ENCODE measurements around the gene PPP1R12B.
"Not testable (repeated sequence)": the region's sequence is repeated elsewhere in the genome, so short reads cannot be mapped to it uniquely, and the experiment has no call there.

Gene PPP1R12B

DNA sequence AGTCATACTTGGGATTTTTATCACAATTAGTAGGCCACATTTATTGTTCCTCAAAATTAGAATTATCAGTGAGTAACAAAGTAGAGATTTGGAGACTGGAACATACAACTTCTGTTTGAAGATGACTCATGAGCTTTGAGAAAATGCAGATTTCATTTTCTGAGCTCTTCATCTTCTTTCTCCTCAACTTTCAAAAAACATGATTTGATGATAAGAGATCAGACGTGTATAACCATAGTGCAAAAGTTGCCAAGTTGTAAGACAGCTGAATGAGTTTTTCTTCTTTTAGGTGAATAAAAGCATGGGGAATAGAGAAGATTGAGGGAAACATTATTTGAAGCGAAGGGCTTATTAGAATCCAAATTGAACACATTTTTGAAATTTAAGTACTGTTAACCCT lies 58.4 kb downstream of the PPP1R12B start:
- DNase-seq: not testable (repeated sequence)

- DNase-seq: not testable (repeated sequence)
Measured at GRCh38 chr1:202407378-202407777, 58.9 kb downstream of the PPP1R12B start.

DNA sequence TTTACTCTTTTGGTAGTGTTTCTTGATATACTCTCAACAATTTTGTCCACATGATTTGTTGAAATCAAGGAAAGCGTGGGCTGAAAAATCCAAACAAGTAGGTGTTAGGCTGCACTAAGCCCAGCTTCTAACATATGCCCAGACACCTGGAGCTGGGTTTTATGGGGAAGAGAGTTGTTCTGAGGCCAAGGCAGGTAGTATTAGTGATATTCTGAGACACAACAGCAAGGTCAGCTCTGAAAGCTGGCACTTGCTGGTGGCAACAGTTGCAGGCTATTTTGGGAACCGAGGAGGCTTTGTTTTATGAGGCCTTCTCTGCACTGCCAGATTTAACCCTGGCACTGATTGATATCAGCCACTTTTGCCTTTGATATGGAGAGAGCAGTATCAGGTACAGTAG lies 61.8 kb downstream of the PPP1R12B start:
- not testable (repeated sequence) for DNase-seq

DNA sequence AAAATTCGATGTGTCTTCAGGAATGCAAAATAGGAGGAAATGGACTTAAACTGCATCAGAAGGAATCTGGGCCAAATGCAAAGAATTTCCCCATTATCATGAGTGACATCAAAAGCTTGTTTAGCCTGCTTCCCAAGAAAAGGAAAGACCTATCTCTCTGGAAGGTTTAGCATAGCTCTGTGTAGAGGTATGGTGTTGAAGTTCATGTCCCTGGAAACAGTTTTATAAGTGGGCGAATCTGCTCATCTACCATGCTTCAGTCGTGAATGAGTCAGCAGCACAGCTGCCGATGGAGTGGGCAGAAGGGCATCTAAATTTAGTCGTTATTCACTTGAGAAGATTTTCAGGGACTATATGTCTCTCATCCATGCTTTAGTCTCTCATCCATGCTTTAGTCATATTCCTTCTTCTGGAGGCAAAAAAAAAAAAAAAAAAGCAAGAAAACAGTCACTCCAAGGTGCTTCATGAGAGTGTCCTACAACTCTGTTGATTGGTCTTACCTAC lies 62.4 kb downstream of the PPP1R12B start:
- DNase-seq: not testable (repeated sequence)

GRCh38 chr1:202411422-202411821 lies 62.9 kb downstream of the PPP1R12B start:
- DNase-seq: no peak

DNA sequence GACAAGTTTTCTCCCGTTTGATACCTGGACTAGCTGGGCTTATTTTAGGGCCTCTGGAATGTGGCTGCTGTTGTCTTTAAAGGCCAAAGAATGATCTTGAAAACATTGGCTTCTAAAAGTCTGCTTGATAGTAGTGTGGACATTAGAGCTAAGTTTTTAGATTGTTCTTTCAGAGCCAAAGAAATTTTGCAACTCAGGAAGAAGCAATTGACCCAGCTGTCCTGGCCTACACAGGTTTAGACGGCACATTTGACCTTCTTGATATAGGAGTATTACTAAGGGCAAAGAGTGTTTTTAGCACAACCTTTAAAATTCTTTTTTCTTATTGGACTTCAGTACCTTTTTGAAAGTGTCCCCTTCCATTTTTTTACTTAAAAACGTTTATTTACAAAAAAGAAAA lies 63.9 kb downstream of the PPP1R12B start:
- not testable (repeated sequence) for DNase-seq

GRCh38 chr1:202416641-202417040 lies 68.1 kb downstream of the PPP1R12B start:
- no peak for DNase-seq

GRCh38 chr1:202417141-202417540 lies 68.6 kb downstream of the PPP1R12B start:
- DNase-seq: not testable (repeated sequence)

- DNase-seq: not testable (repeated sequence)
Measured at GRCh38 chr1:202417762-202418201, 69.3 kb downstream of the PPP1R12B start.

DNA sequence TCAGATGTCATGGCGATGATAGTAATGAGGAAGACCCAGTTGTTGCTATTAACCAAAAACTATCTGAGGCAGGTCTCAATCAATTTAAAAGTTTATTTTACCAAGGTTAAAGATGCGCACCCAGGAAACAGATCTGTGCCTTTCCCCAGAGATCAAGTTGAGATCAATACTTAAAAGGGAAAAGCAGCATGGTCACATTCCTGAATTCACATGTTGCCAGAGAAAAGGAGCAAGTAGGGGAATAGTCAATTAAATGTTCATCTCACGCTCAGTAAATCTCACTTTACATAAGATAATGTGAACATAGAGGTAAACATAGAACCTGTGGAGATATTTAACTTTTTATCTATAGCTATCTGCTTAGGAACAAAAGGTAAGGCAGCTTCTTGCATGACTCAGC lies 71.2 kb downstream of the PPP1R12B start:
- DNase-seq: not testable (repeated sequence)

- not testable (repeated sequence) for DNase-seq
Measured at GRCh38 chr1:202420422-202421094, 72.1 kb downstream of the PPP1R12B start.

- DNase-seq: not testable (repeated sequence)
Measured at GRCh38 chr1:202422709-202423108, 74.2 kb downstream of the PPP1R12B start.

GRCh38 chr1:202424260-202424659 lies 75.8 kb downstream of the PPP1R12B start:
- DNase-seq: not testable (repeated sequence)

- not testable (repeated sequence) for DNase-seq
Measured at GRCh38 chr1:202430111-202430510, 81.6 kb downstream of the PPP1R12B start.

- DNase-seq: not testable (repeated sequence)
Measured at GRCh38 chr1:202432338-202432737, 83.8 kb downstream of the PPP1R12B start.

DNA sequence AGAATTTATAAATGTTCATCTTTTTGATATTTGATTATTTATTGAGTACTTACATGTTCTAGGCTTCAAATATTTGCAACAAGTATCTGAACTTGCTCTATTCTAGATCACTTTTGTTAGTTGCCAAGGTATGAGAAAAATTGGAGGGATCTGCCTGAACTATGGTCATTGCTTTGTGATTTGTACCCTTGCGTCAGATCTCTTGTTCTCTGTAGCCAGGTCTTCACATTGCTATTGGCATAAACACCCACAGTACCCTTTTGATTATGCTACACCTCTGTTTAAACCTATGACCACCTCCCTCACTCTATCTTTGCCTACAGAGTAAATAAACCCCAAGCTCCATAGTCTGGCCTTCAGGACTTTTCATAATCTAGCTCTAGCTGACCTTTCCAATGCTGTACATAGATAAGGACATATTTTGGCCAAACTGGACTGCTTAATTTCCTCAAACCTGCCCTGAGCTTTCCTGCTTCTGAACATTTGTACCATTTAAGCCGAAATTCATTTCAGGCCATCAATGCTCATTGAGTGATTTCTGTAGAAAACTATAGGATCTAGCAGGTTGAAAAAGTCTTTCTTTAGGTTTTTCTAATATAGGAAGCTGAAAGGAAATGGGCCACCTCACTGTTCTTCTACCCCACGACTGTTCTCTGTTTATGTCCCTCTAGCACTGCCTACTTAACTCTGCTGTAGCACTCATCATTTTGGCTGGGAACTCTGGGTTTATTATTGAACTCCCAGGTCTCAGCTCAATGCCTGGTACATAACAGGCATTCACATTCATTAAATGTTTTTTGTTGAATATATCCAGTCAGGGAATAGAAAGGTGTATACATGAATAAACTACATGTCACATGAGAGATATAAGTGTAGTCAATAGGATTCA lies 84.9 kb downstream of the PPP1R12B start:
- DNase-seq: no peak

DNA sequence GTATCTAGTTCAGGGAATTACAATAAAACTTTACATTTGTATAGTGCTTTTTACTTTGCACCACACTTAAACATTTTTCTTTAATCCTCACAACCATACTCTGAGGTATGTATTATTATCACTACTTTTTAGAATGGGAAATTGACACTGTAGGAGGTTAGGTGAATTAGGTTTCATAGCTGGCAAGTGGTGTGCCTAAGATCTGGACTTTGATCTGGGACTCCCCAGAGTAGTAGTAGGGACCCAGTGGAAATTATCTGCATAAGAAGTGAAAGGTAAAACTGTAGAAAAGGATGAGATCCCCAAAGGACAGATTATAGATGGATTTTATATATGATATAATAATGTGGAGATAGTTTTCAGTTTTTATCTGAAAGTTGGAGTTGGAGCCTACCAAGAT lies 85.6 kb downstream of the PPP1R12B start:
- no peak for DNase-seq

GRCh38 chr1:202438393-202439174 lies 90.1 kb downstream of the PPP1R12B start:
- peak; percentile 13 for DNase-seq

GRCh38 chr1:202439308-202439707 lies 90.8 kb downstream of the PPP1R12B start:
- peak; percentile 15 for DNase-seq

GRCh38 chr1:202448140-202448539 lies 99.6 kb downstream of the PPP1R12B start:
- not testable (repeated sequence) for DNase-seq

- DNase-seq: not testable (repeated sequence)
Measured at GRCh38 chr1:202451641-202452040, 103.1 kb downstream of the PPP1R12B start.

- DNase-seq: no peak
Measured at GRCh38 chr1:202452508-202452907, 104.0 kb downstream of the PPP1R12B start.
